ENCODE measurements around the gene ASIC5.
"Not testable (repeated sequence)": the region's sequence is repeated elsewhere in the genome, so short reads cannot be mapped to it uniquely, and the experiment has no call there.

The ASIC5 gene

GRCh38 chr4:155800685-155801343 lies 65.3 kb downstream of the ASIC5 start:
- DNase-seq (ENCODE audit: low spot score) = no peak

DNA sequence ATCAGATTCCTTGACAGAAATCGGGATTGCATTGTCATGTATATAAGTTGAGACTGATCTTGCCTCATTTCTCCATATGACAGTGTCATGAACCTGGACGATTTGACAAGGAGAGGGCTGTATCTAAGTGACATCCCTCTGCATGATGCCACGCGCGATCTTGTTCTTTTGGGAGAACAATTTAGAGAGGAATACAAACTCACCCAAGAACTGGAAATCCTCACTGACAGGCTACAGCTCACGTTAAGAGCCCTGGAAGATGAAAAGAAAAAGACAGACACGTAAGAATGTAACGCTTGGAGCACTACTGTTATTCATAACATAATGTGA lies 66.3 kb downstream of the ASIC5 start:
- no peak for DNase-seq (ENCODE audit: low spot score)

DNA sequence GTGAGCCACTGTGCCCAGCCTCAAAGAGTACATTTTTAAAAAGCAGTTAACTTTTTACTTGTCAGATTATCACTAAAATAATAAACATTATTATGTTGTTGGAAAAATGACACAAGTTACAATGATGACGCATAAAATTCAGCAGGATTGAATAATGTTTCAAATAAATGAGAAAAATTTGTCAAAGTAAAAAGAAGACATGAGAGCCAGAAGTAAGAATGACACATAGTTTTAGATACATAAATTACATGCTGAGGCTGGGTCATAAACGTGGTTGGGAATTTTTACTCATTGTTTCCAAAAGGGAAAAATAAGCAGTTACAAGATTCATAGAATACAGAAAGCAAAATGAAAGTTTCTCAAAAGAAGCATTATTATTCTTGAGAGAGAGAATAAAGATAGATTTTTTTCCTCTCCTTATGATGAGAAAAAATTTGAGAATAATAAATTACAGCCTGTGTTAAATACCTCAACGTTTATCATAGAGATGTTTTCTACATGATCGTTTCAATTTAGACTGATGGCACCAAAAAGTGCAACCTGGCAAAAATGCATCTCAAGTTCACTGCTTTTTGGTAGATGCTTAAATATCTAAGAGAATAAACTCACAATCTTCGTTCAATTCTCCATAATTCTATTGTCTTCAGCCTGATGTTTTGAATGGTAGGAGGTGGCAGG lies 66.8 kb downstream of the ASIC5 start:
- no peak for DNase-seq (ENCODE audit: low spot score)

DNA sequence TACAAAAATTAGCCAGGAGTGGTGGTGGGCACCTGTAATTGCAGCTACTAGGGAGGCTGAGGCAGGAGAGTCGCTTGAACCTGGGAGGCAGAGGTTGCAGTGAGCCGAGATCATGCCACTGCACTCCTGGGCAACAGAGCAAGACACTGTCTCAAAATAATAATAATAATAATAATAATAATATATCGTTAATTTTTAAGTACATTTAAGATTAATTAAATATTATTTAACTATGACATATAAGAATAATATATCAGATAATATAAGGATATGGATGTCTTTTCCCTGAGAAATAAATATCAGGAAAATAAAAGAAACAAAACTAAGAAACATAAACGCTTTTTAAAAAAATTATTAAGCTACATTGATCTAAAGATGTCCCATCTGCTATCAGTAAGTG lies 68.5 kb downstream of the ASIC5 start:
- DNase-seq (ENCODE audit: low spot score) = not testable (repeated sequence)

DNA sequence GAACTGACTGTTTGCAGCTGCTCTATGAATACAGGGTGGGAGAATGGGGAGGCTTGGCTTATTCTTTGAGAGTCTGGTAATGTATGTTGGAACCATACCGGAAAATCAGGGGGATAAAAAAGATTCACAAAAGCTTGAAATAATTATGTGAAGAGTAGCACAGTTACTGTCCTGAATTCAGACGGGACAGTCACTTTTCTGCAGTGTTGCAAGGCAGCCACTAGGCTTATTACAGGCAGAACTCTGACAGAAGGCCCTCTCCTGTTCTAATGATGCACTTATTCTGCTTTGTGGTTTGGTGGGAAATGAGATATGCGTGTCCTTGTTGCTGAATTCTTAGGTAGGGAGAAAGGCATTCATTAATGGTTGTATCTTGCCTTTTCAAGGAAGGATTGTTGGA lies 70.1 kb downstream of the ASIC5 start:
- peak; percentile 46 for DNase-seq (ENCODE audit: low spot score)

DNA sequence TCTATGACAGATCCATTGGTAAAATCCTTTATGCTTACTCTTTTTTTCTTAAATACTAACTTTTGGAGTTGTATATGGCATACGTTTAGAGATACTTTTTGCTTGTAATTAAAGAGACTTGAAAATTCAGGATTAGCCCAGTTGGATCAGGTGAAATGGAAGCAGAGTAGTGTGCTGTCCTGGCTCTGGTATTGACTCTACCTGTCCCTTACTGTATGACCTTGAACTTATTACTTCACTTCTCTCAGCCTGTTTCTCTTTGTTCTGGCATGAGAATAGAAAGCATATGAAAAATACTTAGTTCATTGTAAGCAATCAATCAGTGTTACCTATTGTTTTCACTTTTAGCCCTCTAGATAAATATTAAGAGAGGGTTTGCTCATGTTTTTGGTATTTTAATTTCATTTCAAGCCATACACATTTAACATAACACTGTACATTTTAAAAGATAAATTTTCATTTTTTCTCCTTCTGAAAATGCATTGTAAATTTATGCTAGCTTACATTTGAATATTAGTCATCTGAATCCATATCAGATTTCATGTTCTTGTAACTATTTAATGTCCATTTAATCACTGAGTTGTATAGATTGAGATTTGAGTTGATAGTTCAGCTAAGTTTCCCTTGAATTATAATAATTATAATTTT lies 71.4 kb downstream of the ASIC5 start:
- DNase-seq (ENCODE audit: low spot score) = no peak

- DNase-seq (ENCODE audit: low spot score) = no peak
Observed at GRCh38 chr4:155789982-155790381, 76.1 kb downstream of the ASIC5 start.

- no peak for DNase-seq (ENCODE audit: low spot score)
Observed at GRCh38 chr4:155789391-155789790, 76.7 kb downstream of the ASIC5 start.

DNA sequence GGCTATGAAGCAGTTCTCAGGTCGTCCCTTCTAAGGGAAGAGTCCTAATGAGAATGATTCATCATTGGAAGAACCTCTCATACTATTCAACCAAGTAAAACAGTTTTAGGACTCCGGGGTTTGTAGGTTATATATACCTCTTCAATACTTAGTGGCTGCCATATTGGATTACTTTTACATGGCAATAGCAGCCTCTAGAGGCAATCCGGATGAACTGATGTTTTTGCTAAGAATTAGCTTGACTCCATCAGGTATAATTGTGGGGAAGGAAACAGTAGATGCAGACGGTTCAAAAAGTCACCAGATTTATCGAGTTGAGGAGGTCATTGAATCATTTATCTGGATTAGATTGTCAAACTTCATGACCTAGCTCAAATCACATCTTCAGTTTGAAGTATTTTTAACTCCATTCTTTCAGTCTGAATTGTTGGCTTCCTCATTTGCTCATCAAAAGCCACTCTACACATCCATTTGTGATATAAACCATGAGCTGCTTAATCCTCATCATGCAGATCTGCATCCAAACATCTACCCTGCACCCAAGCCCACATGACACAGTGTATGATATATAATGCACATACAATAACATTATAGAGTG lies 78.9 kb downstream of the ASIC5 start:
- peak; percentile 78 for DNase-seq (ENCODE audit: low spot score)

DNA sequence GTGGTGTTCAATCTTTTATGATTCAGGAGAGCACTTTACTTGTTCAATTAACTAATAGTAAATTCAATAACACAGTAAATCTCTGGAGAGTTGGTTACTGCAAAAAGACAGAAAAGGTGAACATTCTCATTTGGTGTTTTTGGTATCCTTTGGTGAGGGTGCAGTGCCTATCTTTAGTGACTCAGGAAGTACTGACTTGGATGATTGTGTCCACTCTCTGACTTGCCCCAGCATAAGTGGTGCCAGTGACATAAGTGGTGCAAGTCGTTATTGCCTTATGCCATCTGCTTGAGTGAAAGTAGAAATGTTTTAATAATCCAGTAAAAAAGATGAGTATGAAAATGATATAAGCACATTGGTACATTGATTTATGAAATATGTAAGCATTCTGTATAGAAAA lies 80.2 kb downstream of the ASIC5 start:
- no peak for DNase-seq (ENCODE audit: low spot score)

DNA sequence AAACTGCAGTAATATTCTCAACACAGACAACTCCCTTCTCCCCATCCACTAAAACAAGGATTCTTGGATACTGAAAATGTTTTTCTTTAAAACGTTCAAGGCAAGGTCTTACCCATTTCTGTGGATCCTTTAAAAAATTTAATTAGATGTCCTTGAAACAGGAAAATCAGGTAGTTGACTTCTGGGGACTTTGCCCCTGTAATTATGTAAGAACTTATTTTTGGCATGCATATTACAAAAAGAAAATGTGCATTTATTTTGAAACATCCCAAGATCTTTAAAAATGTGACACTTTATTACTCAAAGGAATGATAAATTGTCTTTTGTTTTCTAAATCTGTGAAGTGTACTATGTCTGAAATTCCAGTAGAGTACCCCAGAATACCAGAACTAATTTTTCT lies 81.4 kb downstream of the ASIC5 start:
- DNase-seq (ENCODE audit: low spot score) = no peak

DNA sequence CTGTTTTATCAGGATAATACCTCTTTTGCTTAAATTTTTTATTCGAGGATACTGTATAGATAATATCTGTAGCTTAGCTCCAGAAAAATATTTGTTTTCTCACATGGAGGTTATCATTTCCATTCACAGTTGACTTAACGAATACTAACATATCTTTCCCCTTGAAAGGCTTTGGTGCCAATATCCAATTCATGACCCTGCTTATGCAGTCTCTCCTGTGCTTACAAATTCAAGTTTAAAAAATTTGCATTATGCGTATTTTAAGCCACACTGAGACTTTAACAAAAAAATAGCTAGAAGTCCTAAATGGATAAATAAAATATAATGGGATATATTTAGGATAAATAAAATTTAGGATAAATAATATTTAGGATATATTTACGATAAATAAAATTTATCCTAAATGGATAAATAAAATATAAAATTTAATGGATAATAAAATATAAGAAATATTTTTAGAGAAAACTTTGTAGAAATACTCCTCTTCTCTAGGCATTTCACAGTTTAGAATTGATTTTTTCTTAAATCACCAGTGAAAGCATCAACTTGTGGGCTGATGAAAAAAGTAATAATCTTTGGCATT lies 84.7 kb downstream of the ASIC5 start:
- no peak for DNase-seq (ENCODE audit: low spot score)

DNA sequence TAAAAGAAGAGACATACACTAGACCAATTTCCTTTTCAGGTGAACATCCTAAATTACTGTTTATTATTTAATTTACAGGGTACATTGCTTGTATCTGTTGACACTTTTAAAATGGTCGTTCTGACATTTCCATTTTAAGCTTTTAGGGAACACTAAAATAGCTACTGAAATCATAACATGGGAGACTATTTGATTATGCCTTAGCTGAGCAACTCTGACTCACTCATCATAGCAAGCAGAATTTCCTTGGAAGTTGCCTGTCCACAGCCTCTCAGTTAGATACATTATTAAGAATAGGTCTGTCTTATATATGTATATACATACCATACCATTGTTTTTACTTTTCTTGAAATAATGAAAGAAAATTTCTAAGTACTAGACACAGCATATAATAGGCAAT lies 85.3 kb downstream of the ASIC5 start:
- peak; percentile 39 for DNase-seq (ENCODE audit: low spot score)
